Measurements from ENCODE around the gene TBC1D23. TPM values are rescaled to one million over a fixed set of nuclear protein-coding genes. Genes with fewer than 3 reads are reported as not detected.
"Not testable (repeated sequence)": the region's sequence is repeated elsewhere in the genome, so short reads cannot be mapped to it uniquely, and the experiment has no call there.

The TBC1D23 gene
- total RNA-seq, 4 donors from 2014 or later, result 40.7 to 397 (median 101) TPM

DNA sequence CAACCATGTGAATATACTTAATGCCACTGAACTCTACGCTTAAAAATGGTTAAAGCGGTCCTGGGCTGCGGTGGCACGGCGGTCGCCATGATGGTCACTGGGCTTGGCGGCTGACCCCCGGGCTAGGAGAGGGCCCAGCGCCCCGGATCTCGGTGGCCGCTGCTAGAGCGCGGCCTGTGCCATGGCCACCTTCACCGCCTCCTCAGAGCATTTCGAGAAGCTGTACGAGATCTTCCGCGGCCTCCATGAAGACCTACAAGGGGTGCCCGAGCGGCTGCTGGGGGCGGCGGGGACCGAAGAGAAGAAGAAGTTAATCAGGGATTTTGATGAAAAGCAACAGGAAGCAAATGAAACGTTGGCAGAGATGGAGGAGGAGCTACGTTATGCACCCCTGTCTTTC is 35.6 kb upstream of the TBC1D23 start:
- Histone ChIP-seq H3K9me3 (no peaks in the 10 kb centered on the region), H3K27ac (no peak overlapping the region), H3K27me3 (no peaks in the 10 kb centered on the region), H3K4me1 (no peaks in the 10 kb centered on the region), H3K4me3 (no peak overlapping the region), H3K36me3 (no peaks in the 10 kb centered on the region)
- DNase-seq, result no peak
- no peak for TF ChIP-seq POLR2A (IDR thresholded peaks at IDR 0.05)
- intact Hi-C loops (cut with DNase I; ENCODE audit: low total_unique reads), result no loop called here

DNA sequence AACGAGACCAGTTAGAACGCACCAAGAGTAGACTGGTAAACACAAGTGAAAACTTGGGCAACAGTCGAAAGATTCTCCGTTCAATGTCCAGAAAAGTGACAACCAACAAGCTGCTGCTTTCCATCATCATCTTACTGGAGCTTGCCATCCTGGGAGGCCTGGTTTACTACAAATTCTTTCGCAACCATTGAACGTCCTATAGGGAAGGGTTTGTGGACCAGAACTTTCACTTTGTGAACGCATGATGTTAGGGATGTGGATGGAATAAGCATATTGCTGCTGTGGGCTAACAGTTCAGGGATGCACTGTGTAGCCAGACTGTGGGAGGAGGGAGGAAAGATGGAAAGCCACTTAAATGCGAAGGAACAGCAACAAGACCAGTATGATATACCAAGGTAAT is 34.9 kb upstream of the TBC1D23 start:
- no peaks in the 10 kb centered on the region for H3K36me3 ChIP-seq
- intact Hi-C loops (cut with DNase I; ENCODE audit: low total_unique reads), result no loop called here
- no peaks in the 10 kb centered on the region for H3K9me3 ChIP-seq
- H3K27me3 ChIP-seq, result no peaks in the 10 kb centered on the region
- H3K27ac ChIP-seq, result no peak overlapping the region
- no peak overlapping the region for H3K4me3 ChIP-seq
- no peak for DNase-seq
- H3K4me1 ChIP-seq, result no peaks in the 10 kb centered on the region
- TF ChIP-seq, protein P1, sequence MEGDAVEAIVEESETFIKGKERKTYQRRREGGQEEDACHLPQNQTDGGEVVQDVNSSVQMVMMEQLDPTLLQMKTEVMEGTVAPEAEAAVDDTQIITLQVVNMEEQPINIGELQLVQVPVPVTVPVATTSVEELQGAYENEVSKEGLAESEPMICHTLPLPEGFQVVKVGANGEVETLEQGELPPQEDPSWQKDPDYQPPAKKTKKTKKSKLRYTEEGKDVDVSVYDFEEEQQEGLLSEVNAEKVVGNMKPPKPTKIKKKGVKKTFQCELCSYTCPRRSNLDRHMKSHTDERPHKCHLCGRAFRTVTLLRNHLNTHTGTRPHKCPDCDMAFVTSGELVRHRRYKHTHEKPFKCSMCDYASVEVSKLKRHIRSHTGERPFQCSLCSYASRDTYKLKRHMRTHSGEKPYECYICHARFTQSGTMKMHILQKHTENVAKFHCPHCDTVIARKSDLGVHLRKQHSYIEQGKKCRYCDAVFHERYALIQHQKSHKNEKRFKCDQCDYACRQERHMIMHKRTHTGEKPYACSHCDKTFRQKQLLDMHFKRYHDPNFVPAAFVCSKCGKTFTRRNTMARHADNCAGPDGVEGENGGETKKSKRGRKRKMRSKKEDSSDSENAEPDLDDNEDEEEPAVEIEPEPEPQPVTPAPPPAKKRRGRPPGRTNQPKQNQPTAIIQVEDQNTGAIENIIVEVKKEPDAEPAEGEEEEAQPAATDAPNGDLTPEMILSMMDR (IDR thresholded peaks at IDR 0.05), result no peak
- TF ChIP-seq POLR2A (IDR thresholded peaks at IDR 0.05), result no peak

DNA sequence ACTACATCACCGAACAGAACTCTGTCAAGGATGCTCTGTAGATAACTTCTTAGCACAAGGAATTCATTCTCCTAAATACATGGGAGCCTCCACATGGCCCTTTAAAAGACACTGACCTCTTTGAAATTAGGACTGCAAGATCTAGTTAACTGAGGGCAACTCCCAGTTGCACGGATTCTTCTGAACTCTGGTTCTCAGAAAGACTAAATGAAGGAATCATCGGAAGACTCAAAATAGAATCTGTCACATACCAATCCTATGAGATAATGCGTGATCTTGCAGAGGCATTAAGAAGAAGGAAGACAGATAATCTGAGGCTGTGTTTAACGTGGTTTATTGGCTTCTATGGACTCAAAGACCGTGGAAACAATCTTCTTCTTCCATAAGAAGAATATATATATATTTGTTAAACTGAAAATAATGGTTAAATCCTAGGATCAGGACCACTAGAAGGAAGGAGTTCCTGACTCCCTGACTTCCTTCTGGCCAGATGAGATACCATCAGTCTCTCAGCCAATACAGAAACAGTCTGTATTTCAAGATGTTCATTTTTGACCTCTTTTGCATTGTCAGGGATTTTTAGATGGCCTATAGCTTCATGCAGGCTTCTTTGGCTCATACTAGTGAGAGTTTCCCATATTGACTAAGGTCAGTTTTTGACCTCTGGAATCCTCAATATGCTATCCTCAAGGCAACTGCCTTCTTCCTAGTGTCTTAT is 33.9 kb upstream of the TBC1D23 start:
- intact Hi-C loops (cut with DNase I; ENCODE audit: low total_unique reads), result no loop called here
- no peaks in the 10 kb centered on the region for H3K9me3 ChIP-seq
- H3K36me3 ChIP-seq, result no peaks in the 10 kb centered on the region
- H3K27ac ChIP-seq, result no peak overlapping the region
- no peak for TF ChIP-seq POLR2A (IDR thresholded peaks at IDR 0.05)
- TF ChIP-seq, protein P1 (IDR thresholded peaks at IDR 0.05), result no peak
- no peak for DNase-seq
- H3K4me3 ChIP-seq, result no peak overlapping the region
- no peaks in the 10 kb centered on the region for H3K4me1 ChIP-seq
- H3K27me3 ChIP-seq, result no peaks in the 10 kb centered on the region

DNA sequence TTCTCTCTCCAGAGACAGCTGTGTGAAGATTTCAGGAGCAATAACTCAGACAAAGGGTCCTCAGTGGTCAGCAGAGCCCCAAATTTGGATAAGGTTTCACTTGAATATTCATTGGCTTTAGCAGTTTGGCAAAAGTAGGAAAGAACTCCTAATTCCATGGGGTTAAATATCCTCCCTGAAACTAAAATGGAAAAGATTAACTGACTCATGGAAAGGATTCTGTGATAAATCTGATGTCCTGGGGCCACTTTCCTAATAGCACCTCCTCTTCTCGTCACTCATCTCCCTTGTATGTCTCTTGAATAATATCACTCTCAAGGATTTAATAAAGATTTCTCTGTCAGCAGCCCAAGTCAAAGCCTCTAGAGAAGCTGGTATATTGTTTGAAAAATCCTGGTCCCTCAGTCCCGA is 33.3 kb upstream of the TBC1D23 start:
- no peak overlapping the region for H3K4me3 ChIP-seq
- intact Hi-C loops (cut with DNase I; ENCODE audit: low total_unique reads), result no loop called here
- H3K27me3 ChIP-seq, result no peaks in the 10 kb centered on the region
- no peak for TF ChIP-seq POLR2A (IDR thresholded peaks at IDR 0.05)
- TF ChIP-seq, protein P1 (IDR thresholded peaks at IDR 0.05), result no peak
- no peaks in the 10 kb centered on the region for H3K4me1 ChIP-seq
- H3K9me3 ChIP-seq, result no peaks in the 10 kb centered on the region
- no peak overlapping the region for H3K27ac ChIP-seq
- DNase-seq, result no peak
- H3K36me3 ChIP-seq, result no peaks in the 10 kb centered on the region

DNA sequence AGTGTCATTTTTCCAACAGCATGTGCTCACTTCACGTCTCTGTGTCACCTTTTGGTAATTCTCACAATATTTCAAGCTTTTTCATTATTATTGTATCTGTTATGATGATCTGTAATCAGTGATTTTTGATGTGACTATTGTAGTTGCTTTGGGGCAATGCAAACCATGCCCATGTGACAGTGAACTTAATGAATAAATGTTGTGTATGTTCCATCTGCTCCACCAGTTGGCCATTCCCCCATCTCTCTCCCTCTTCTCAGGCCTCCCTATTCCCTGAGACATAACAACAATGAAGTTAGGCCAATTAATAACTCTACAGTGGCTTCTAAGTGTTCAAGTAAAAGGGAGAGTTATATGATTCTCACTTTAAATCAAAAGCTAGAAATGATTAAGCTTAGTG is 32.5 kb upstream of the TBC1D23 start:
- TF ChIP-seq, protein P1 (IDR thresholded peaks at IDR 0.05), result no peak
- TF ChIP-seq POLR2A (IDR thresholded peaks at IDR 0.05), result no peak

DNA sequence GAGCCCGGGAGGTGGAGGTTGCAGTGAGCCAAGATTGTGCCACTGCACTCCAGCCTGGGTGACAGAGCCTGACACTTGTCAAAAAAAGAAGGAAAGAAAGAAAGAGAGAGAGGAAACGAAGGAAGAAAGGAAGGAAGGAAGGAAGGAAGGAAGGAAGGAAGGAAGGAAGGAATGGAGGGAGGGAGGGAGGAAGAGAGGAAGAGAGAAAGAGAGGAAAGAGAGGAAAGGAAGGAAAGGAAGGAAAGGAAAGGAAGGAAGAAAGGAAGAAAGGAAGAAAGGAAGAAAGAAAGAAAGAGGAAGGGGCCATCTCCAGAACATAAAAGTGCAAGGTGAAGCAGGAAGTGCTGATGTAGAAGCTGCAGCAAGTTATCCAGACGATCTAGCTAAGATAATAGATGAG is 31.6 kb upstream of the TBC1D23 start:
- H3K4me3 ChIP-seq; H3K27ac ChIP-seq; intact Hi-C loops (cut with DNase I; ENCODE audit: low total_unique reads); H3K27me3 ChIP-seq; H3K9me3 ChIP-seq; H3K4me1 ChIP-seq; DNase-seq; H3K36me3 ChIP-seq: not testable (repeated sequence)

More for the DNA sequence above, 32.5 kb upstream of the TBC1D23 start:
- Histone ChIP-seq H3K27ac (no peak overlapping the region), H3K4me3 (no peak overlapping the region), H3K9me3 (no peaks in the 10 kb centered on the region), H3K4me1 (no peaks in the 10 kb centered on the region), H3K36me3 (no peaks in the 10 kb centered on the region), H3K27me3 (no peaks in the 10 kb centered on the region)
- intact Hi-C loops (cut with DNase I; ENCODE audit: low total_unique reads), result no loop called here
- DNase-seq, result no peak

All from uterus (tissue), 4 donors.